GM10248 (cell line): ENCODE results near the gene USP34.

Experiments
- CTCF ChIA-PET: fragments of 300-600 bp; sonication (Branson Sonifier 250); formaldehyde crosslinking; extraction: SDS; loops from one replicate; lab custom pipeline; 2021; ENCODE audit warnings: antibody characterized with exemption; lab: Yijun Ruan, JAX
- POLR2A ChIA-PET: fragments of 350-650 bp; sonication (Branson Sonifier 250); formaldehyde crosslinking; extraction: SDS; loops from one replicate; lab custom pipeline; 2020; ENCODE audit warnings: antibody characterized with exemption; lab: Yijun Ruan, JAX
- DNase-seq: peaks from one replicate; pipeline ENCODE4 v3.0.0; 2012; ENCODE audit errors: extremely low spot score
- CTCF ChIP-seq: IDR thresholded peaks from 2 replicates; pipeline ENCODE4 v1.5.1; 2012; ENCODE audit warnings: mild to moderate bottlenecking, low read depth; ENCODE audit errors: extremely low read depth, missing control alignments, control extremely low read depth

The USP34 gene

GRCh38 chr2:61179701-61180639 lies 290.9 kb downstream of the USP34 start:
- DNase-seq: no peak
- no peak for TF ChIP-seq CTCF
- CTCF ChIA-PET: interaction anchor here (1.6 kb wide), 1 partner anchor 44 kb away, joined by 3 read pairs; no protein-coding TSS in a partner anchor
- POLR2A ChIA-PET: no interaction called here

GRCh38 chr2:61178603-61179545 lies 292.0 kb downstream of the USP34 start:
- CTCF ChIA-PET: interaction anchor here (0.8 to 2.0 kb wide), 7 partner anchors 10 to 401 kb away, joined by 3 to 7 read pairs (median 3); no protein-coding TSS in a partner anchor
- TF ChIP-seq CTCF: no peak
- peak; percentile 33 for DNase-seq
- POLR2A ChIA-PET: interaction anchor here (0.8 kb wide), 1 partner anchor 59 kb away, joined by 4 read pairs; no protein-coding TSS in a partner anchor

DNA sequence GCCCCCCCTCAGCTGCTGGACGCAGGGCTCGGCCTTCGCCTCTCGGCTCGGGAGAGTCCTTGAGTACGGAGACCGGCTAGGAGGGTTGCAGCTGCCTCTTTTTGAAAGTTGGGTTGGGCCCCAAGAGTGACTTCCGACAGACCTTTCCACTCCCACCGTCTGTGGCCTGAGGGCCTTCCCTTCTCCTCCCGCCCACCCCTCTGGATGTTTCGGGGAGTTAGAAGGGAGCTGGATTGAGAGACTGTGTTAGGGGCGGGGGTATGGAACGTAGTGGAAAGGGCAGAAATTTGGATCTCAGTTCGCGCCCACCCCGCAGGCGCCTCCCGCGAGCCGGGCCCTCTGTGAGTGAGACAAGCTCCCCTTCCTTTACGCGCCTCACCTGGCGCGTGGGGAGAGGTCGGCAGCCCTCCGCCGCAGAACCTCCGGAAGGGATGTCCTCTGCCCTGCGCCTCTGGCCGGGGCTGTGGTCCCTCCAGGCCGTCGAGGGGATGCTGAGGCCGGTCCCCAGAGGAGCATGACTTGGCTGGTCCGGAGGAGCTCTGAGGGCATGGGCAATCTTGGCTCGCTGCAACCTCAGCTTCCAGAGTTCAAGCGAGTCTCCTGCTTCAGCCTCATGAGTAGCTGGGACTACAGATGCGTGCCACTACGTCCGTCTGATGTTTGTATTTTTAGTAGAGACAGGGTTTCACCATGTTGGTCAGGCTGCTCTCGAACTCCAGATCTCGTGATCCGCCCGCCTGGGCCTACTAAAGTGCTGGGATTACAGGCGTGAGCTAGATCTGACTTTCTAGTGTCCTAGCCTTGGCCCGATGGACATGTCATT lies 292.9 kb downstream of the USP34 start:
- no peak for TF ChIP-seq CTCF
- POLR2A ChIA-PET: interaction anchor here (0.6 to 1.4 kb wide), 4 partner anchors 14 to 358 kb away, joined by 3 to 6 read pairs (median 4); partner anchors contain the start of gene C2orf74
- peak; percentile 34 for DNase-seq
- CTCF ChIA-PET: interaction anchor here (0.8 to 2.0 kb wide), 7 partner anchors 11 to 400 kb away, joined by 3 to 7 read pairs (median 3); partner anchors contain the start of gene C2orf74

DNA sequence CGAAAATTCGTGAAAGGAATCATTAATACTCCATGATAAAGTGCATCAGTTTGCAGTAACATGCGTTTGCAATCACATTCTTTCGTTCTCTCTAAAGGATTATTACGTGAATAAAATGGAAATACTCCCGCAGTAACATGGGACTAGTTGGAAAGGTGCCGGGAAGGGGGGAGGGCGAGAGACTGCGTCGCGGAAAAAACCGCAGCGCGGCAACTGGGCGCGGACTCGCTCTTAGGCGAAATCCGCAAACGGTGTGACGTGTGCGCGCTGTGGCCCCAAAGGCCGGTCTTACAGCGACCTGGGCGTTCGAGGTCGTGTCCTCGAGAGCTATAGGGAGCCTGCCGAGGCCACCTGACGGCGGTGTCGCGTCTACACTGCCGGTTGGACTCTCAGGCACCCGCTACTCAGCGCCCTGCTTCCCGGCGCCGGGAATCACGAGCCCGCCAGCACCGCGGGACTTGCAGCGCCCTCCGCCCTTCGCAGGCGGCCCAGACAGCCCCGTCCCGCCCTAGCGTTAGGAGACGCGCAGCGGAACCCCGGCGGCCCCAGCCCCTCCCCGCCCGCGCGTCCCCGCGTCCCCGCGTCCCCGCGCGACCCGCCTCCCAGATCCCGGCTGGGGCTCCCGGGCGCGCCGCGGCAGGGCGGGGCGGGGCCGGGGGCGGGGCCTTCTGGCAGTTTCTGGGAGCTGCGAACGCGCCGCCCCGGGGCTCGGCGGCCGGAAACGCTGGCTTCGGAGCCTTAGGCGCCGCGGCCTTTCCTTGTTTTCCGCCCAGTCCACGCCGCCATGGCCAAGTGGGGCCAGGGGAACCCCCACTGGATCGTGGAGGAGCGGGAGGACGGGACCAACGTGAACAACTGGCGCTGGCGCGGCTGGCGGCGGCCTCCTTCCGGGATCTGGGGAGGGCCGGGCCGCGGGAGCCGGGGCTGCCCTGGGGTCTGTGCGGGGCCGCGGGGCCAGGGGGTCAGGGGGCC lies 293.8 kb downstream of the USP34 start:
- DNase-seq: peak; percentile 99
- ChIA-PET CTCF (interaction anchor here (0.8 to 2.0 kb wide), 5 partner anchors 15 to 205 kb away, joined by 3 to 7 read pairs (median 3); partner anchors contain the start of gene C2orf74), POLR2A (interaction anchor here (1.4 kb wide), 1 partner anchor 15 kb away, joined by 6 read pairs; the partner anchor contains the start of gene C2orf74)
- TF ChIP-seq CTCF: no peak

DNA sequence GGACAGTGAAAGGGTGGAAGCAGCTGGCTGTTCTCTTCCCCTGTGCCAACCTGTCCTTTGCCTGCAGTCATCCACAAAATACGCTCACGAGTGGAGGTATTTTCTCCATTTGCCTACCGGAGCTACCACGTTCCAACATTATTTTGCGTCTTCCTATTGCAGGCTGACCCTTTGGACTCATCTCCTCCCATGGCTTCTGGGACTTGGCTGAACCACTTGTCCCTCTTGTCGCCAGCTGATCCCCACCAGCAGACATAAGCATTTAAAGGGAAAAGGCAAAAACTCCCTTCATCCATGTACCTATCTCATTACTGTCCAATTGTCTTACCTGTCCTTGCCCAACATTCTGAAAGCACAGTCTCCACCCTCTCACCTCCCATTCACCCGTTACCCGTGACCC lies 295.9 kb downstream of the USP34 start:
- POLR2A ChIA-PET: no interaction called here
- CTCF ChIA-PET: interaction anchor here (1.9 kb wide), 1 partner anchor 18 kb away, joined by 4 read pairs; no protein-coding TSS in a partner anchor
- no peak for TF ChIP-seq CTCF
- DNase-seq: no peak
